Medulla oblongata (tissue), 1 donor: ENCODE results near the gene FBXO41.

ENCODE experiments used
- DNase-seq: peaks from one replicate; pipeline ENCODE4 v3.0.0-alpha.2; 2015; ENCODE audit errors: extremely low spot score

The FBXO41 gene

GRCh38 chr2:73246850-73247249 is 37.4 kb downstream of the FBXO41 start:
- DNase-seq: no peak

- DNase-seq: no peak
Measured at GRCh38 chr2:73244580-73244979, 39.7 kb downstream of the FBXO41 start.

- DNase-seq: peak; percentile 46
Measured at GRCh38 chr2:73243884-73244570, 40.3 kb downstream of the FBXO41 start.

GRCh38 chr2:73239776-73240175 is 44.5 kb downstream of the FBXO41 start:
- no peak for DNase-seq

- DNase-seq: no peak
Measured at GRCh38 chr2:73238976-73239375, 45.3 kb downstream of the FBXO41 start.

GRCh38 chr2:73238149-73238548 is 46.1 kb downstream of the FBXO41 start:
- DNase-seq: no peak

GRCh38 chr2:73237168-73237567 is 47.1 kb downstream of the FBXO41 start:
- DNase-seq: no peak

GRCh38 chr2:73235315-73236028 is 48.8 kb downstream of the FBXO41 start:
- no peak for DNase-seq

- DNase-seq: peak; percentile 97
Measured at GRCh38 chr2:73233932-73234832, 50.1 kb downstream of the FBXO41 start, which contains the start of gene CCT7. CCT7 (plus strand) TSS chr2:73234308; CDS start chr2:73234379, 71 bp downstream.

- peak; percentile 100 for DNase-seq
Measured at GRCh38 chr2:73233154-73233931, 50.9 kb downstream of the FBXO41 start, which contains the start of gene PRADC1. PRADC1 (minus strand) TSS chr2:73233239; CDS start chr2:73233160, 79 bp downstream.

- DNase-seq: no peak
Measured at GRCh38 chr2:73232403-73233153, 51.7 kb downstream of the FBXO41 start.

- DNase-seq: no peak
Measured at GRCh38 chr2:73228631-73229030, 55.6 kb downstream of the FBXO41 start.

- no peak for DNase-seq
Measured at GRCh38 chr2:73227086-73227485, 57.2 kb downstream of the FBXO41 start.

- no peak for DNase-seq
Measured at GRCh38 chr2:73225513-73226360, 58.5 kb downstream of the FBXO41 start.

- no peak for DNase-seq
Measured at GRCh38 chr2:73223821-73224220, 60.5 kb downstream of the FBXO41 start.

- no peak for DNase-seq
Measured at GRCh38 chr2:73218298-73218697, 66.0 kb downstream of the FBXO41 start.

- no peak for DNase-seq
Measured at GRCh38 chr2:73217826-73218225, 66.5 kb downstream of the FBXO41 start.

- no peak for DNase-seq
Measured at GRCh38 chr2:73217160-73217559, 67.1 kb downstream of the FBXO41 start.

GRCh38 chr2:73215254-73215653 is 69.0 kb downstream of the FBXO41 start:
- no peak for DNase-seq
